H9 (cell line): ENCODE measurements around the gene CNRIP1. TPM values are rescaled to one million over a fixed set of nuclear protein-coding genes. Genes with fewer than 3 reads are reported as not detected.
A peak's percentile ranks its signal among the peaks of the same experiment; 100 is the strongest.

Experiments used
- DNase-seq: peaks from one replicate; pipeline ENCODE4 v3.0.0-alpha.2; 2017
- H2AFZ ChIP-seq: one replicate; pipeline ENCODE4 v1.6.1; 2013; ENCODE audit warnings: mild to moderate bottlenecking, low read length, control low read depth, moderate library complexity
- H2AK5ac ChIP-seq: 2 replicates; pipeline ENCODE4 v1.6.1; 2013; ENCODE audit warnings: low read length, control low read depth, mixed read lengths; ENCODE audit not compliant: insufficient read length
- H2BK120ac ChIP-seq: one replicate; pipeline ENCODE4 v1.6.1; 2013; ENCODE audit warnings: low read depth, mild to moderate bottlenecking, low read length, control low read depth, inconsistent platforms; ENCODE audit not compliant: poor library complexity, severe bottlenecking
- H2BK12ac ChIP-seq: 2 replicates; pipeline ENCODE4 v1.6.1; 2013; ENCODE audit warnings: low read length, control low read depth, mixed read lengths, low read depth; ENCODE audit not compliant: insufficient read length
- H2BK15ac ChIP-seq: 2 replicates; pipeline ENCODE4 v1.6.1; 2013; ENCODE audit warnings: low read depth, low read length, control low read depth
- H2BK20ac ChIP-seq: one replicate; pipeline ENCODE4 v1.6.1; 2013; ENCODE audit warnings: low read depth, mild to moderate bottlenecking, low read length, control low read depth, inconsistent platforms; ENCODE audit not compliant: poor library complexity, severe bottlenecking
- H2BK5ac ChIP-seq: 2 replicates; pipeline ENCODE4 v1.6.1; 2013; ENCODE audit warnings: low read length, control low read depth, mixed read lengths; ENCODE audit not compliant: insufficient read length
- H3K14ac ChIP-seq: 2 replicates; pipeline ENCODE4 v1.6.1; 2013; ENCODE audit warnings: low read length, control low read depth; ENCODE audit not compliant: insufficient read depth
- H3K18ac ChIP-seq: 2 replicates; pipeline ENCODE4 v1.6.1; 2013; ENCODE audit warnings: low read depth, mild to moderate bottlenecking, mixed read lengths, low read length, control low read depth; ENCODE audit not compliant: insufficient read length
- H3K23ac ChIP-seq: 2 replicates; pipeline ENCODE4 v1.6.1; 2013; ENCODE audit warnings: low read length, control low read depth, mixed read lengths, low read depth; ENCODE audit not compliant: insufficient read length
- H3K23me2 ChIP-seq: 2 replicates; pipeline ENCODE4 v1.6.1; 2013; ENCODE audit warnings: low read depth, mild to moderate bottlenecking, mixed read lengths, low read length, control low read depth; ENCODE audit not compliant: insufficient read length, poor library complexity, severe bottlenecking
- H3K27ac ChIP-seq: 2 replicates; pipeline ENCODE4 v1.5.1; 2013; ENCODE audit warnings: low read length, control low read depth, mixed read lengths, low read depth; ENCODE audit not compliant: insufficient read length
- H3K27me3 ChIP-seq: 2 replicates; pipeline ENCODE4 v1.6.1; 2013; ENCODE audit warnings: low read length, control low read depth, inconsistent platforms; ENCODE audit not compliant: insufficient read depth
- H3K4ac ChIP-seq: 2 replicates; pipeline ENCODE4 v1.6.1; 2013; ENCODE audit warnings: low read depth, mild to moderate bottlenecking, control low read depth, inconsistent platforms, low read length, moderate library complexity
- H3K4me1 ChIP-seq: 2 replicates; pipeline ENCODE4 v1.6.1; 2013; ENCODE audit warnings: low read length, control low read depth, inconsistent platforms; ENCODE audit not compliant: insufficient read depth
- H3K4me2 ChIP-seq: 2 replicates; pipeline ENCODE4 v1.6.1; 2013; ENCODE audit warnings: low read length, control low read depth, mixed read lengths; ENCODE audit not compliant: insufficient read length, insufficient read depth
- H3K56ac ChIP-seq: 2 replicates; pipeline ENCODE4 v1.6.1; 2013; ENCODE audit warnings: low read depth, mild to moderate bottlenecking, mixed read lengths, low read length, control low read depth; ENCODE audit not compliant: insufficient read length
- H3K79me1 ChIP-seq: 2 replicates; pipeline ENCODE4 v1.6.1; 2013; ENCODE audit warnings: low read depth, mild to moderate bottlenecking, moderate library complexity, low read length, control low read depth, inconsistent platforms; ENCODE audit not compliant: insufficient read depth, poor library complexity, severe bottlenecking
- H3K79me2 ChIP-seq: 2 replicates; pipeline ENCODE4 v1.6.1; 2013; ENCODE audit warnings: low read length, control low read depth, inconsistent platforms; ENCODE audit not compliant: insufficient read depth
- H3K9ac ChIP-seq: 2 replicates; pipeline ENCODE4 v1.6.1; 2013; ENCODE audit warnings: low read length, control low read depth, mixed read lengths; ENCODE audit not compliant: insufficient read length; ENCODE audit errors: extremely low read depth
- H3K9me3 ChIP-seq: one replicate; pipeline ENCODE4 v1.6.1; 2013; ENCODE audit warnings: low read depth, low read length, inconsistent platforms; ENCODE audit not compliant: control insufficient read depth
- H3T11ph ChIP-seq: one replicate; pipeline ENCODE4 v1.6.1; 2013; ENCODE audit warnings: mild to moderate bottlenecking, low read length, control low read depth, inconsistent platforms
- H4K20me1 ChIP-seq: one replicate; pipeline ENCODE4 v1.6.1; 2013; ENCODE audit not compliant: control insufficient read depth, insufficient read length, insufficient read depth
- H4K5ac ChIP-seq: 2 replicates; pipeline ENCODE4 v1.6.1; 2013; ENCODE audit warnings: low read depth, mild to moderate bottlenecking, mixed read lengths, low read length, control low read depth; ENCODE audit not compliant: insufficient read length
- H4K8ac ChIP-seq: replicated peaks from 2 replicates; pipeline ENCODE4 v1.6.1; 2013; ENCODE audit warnings: low read length, control low read depth, mixed read lengths, low read depth; ENCODE audit not compliant: insufficient read length
- H4K91ac ChIP-seq: 2 replicates; pipeline ENCODE4 v1.6.1; 2013; ENCODE audit warnings: low read depth, mild to moderate bottlenecking, moderate library complexity, mixed read lengths, low read length, control low read depth; ENCODE audit not compliant: insufficient read length
- H3K27ac Mint-ChIP-seq, 3 experiments: 2 replicates in 2 of 3; 3 replicates in 1 of 3; pipeline ENCODE4 v1.8.0; 2020 to 2021; ENCODE audit warnings: mixed read lengths in 3 of 3, mild to moderate bottlenecking in 1 of 3, moderate library complexity in 1 of 3
- H3K27me3 Mint-ChIP-seq: 2 replicates; pipeline ENCODE4 v1.8.0; 2021; ENCODE audit warnings: low read depth, mild to moderate bottlenecking, moderate library complexity, mixed read lengths
- H3K36me3 Mint-ChIP-seq, 3 experiments: 2 replicates in 2 of 3; 3 replicates in 1 of 3; pipeline ENCODE4 v1.8.0; 2020 to 2021; ENCODE audit warnings: low read depth in 3 of 3, mixed read lengths in 3 of 3; ENCODE audit not compliant: insufficient read depth in 1 of 3
- H3K4me1 Mint-ChIP-seq, 2 experiments: 2 replicates each; pipeline ENCODE4 v1.8.0; 2020; ENCODE audit warnings: mixed read lengths in 2 of 2
- H3K4me3 Mint-ChIP-seq, 2 experiments: 2 replicates in 1 of 2; 3 replicates in 1 of 2; pipeline ENCODE4 v1.8.0; 2020 to 2021; ENCODE audit warnings: mild to moderate bottlenecking in 2 of 2, mixed read lengths in 2 of 2, moderate library complexity in 1 of 2
- H3K9me3 Mint-ChIP-seq, 2 experiments: 2 replicates in 1 of 2; 3 replicates in 1 of 2; pipeline ENCODE4 v1.8.0; 2020; ENCODE audit warnings: mild to moderate bottlenecking in 2 of 2, mixed read lengths in 2 of 2, moderate library complexity in 1 of 2
- whole genome bisulfite sequencing: extraction: QIAGEN DNeasy Blood & Tissue Kit; methylation state at CpG from one replicate; pipeline ENCODE4 v1.1.7; 2013; ENCODE audit warnings: missing lambda C conversion rate, low lambda C conversion rate, mixed read lengths; ENCODE audit not compliant: insufficient read length; ENCODE audit errors: extremely low coverage; 5-methylcytosine and 5-hydroxymethylcytosine counted together
- total RNA-seq: library from RNA; stranded (reverse); gene quantifications from 2 replicates; pipeline ENCODE4 v1.2.1, GENCODE V29; 2021
- TF ChIP-seq, protein P1 (sequence below): fragments of 200-600 bp; sonication (generic); conservative IDR thresholded peaks from 3 replicates; pipeline ENCODE4 v1.8.0; 2021; ENCODE audit warnings: antibody characterized with exemption, mild to moderate bottlenecking

The CNRIP1 gene
- total RNA-seq, 1 experiment from 2014 or later: 0.70 TPM

DNA sequence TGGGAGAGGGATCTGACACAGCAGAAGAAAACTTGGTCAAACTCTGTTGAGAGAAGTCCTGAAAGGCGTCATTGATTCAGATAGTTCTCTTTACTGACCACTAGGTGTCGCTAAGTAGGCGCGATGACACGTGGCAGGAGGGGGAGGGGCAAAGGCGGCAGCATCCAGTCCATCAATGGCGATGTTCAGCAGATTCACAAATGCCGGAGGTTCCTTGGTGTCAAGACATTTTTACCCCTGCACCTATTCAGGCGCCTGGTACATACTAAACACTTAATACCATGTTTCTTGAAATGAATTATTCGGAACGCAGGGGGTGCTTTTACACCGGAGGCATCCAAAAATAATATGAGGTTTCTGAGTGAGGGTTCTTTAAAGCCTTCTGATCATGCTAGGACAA lies 42.3 kb upstream of the CNRIP1 start:
- Histone ChIP-seq H3K18ac (no peak overlapping the region), H3K79me1 (no peaks in the 10 kb centered on the region), H2AK5ac (no peak overlapping the region), H4K20me1 (no peaks in the 10 kb centered on the region), H2BK20ac (no peak overlapping the region), H3K4me1 (no peaks in the 10 kb centered on the region), H3K4ac (no peak overlapping the region), H2BK120ac (no peak overlapping the region), H4K8ac (no peak overlapping the region), H3K23ac (no peak overlapping the region), H3K23me2 (no peaks in the 10 kb centered on the region), H2AFZ (no peak overlapping the region), H3K4me2 (no peak overlapping the region), H2BK5ac (no peak overlapping the region), H3K9me3 (no peaks in the 10 kb centered on the region), H3K79me2 (no peaks in the 10 kb centered on the region), H3K9ac (no peak overlapping the region), H3K14ac (no peak overlapping the region), H3K27ac (no peak overlapping the region), H4K5ac (no peak overlapping the region), H3T11ph (no peak overlapping the region), H4K91ac (no peak overlapping the region), H3K27me3 (no peaks in the 10 kb centered on the region), H2BK12ac (no peak overlapping the region), H2BK15ac (no peak overlapping the region), H3K56ac (no peak overlapping the region)
- no CpG with 5 or more reads among the region's 12 CpGs for WGBS
- peak; percentile 71 for DNase-seq
- H3K9me3 Mint-ChIP-seq: peaks cover 0 to 3% of the 10 kb centered on the region in 2 experiments; a peak in 2 of 5 replicates
- peaks cover 15% of the 10 kb centered on the region for H3K27me3 Mint-ChIP-seq
- peak overlapping the region in 1 of 3 experiments; percentile 7; a peak in 1 of 7 replicates for H3K27ac Mint-ChIP-seq
- peaks cover 4 to 10% of the 10 kb centered on the region in 2 experiments; a peak in 2 of 4 replicates for H3K4me1 Mint-ChIP-seq
- peak overlapping the region in 1 of 2 experiments; percentile 44; a peak in 2 of 5 replicates for H3K4me3 Mint-ChIP-seq
- peaks cover 0 to 2% (median 0%) of the 10 kb centered on the region in 3 experiments; a peak in 1 of 7 replicates for H3K36me3 Mint-ChIP-seq
- TF ChIP-seq, protein P1, sequence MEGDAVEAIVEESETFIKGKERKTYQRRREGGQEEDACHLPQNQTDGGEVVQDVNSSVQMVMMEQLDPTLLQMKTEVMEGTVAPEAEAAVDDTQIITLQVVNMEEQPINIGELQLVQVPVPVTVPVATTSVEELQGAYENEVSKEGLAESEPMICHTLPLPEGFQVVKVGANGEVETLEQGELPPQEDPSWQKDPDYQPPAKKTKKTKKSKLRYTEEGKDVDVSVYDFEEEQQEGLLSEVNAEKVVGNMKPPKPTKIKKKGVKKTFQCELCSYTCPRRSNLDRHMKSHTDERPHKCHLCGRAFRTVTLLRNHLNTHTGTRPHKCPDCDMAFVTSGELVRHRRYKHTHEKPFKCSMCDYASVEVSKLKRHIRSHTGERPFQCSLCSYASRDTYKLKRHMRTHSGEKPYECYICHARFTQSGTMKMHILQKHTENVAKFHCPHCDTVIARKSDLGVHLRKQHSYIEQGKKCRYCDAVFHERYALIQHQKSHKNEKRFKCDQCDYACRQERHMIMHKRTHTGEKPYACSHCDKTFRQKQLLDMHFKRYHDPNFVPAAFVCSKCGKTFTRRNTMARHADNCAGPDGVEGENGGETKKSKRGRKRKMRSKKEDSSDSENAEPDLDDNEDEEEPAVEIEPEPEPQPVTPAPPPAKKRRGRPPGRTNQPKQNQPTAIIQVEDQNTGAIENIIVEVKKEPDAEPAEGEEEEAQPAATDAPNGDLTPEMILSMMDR: peak; percentile 89
